GM19023 (cell line): ENCODE results near the gene SLC35E1.
A peak's percentile ranks its signal among the peaks of the same experiment; 100 is the strongest.

ENCODE experiments used
- ATAC-seq: cut with Tn5 transposase; IDR thresholded peaks from one replicate; pipeline ENCODE4 v1.9.1; 2021; ENCODE audit warnings: mild to moderate bottlenecking, moderate library complexity; ENCODE audit not compliant: unreplicated experiment

The SLC35E1 gene

GRCh38 chr19:16599655-16600346 is 27.6 kb upstream of the SLC35E1 start:
- ATAC-seq, result no peak

GRCh38 chr19:16598848-16599247 is 26.6 kb upstream of the SLC35E1 start:
- ATAC-seq, result no peak

- no peak for ATAC-seq
Observed at GRCh38 chr19:16596399-16596798, 24.2 kb upstream of the SLC35E1 start.

GRCh38 chr19:16595097-16595496 is 22.9 kb upstream of the SLC35E1 start:
- ATAC-seq, result no peak

- ATAC-seq, result no peak
Observed at GRCh38 chr19:16594681-16595091, 22.5 kb upstream of the SLC35E1 start.

- ATAC-seq, result no peak
Observed at GRCh38 chr19:16594131-16594586, 21.9 kb upstream of the SLC35E1 start.

GRCh38 chr19:16593181-16593580 is 21.0 kb upstream of the SLC35E1 start:
- ATAC-seq, result no peak

- ATAC-seq, result no peak
Observed at GRCh38 chr19:16591803-16592556, 19.8 kb upstream of the SLC35E1 start.

GRCh38 chr19:16590876-16591802 is 18.9 kb upstream of the SLC35E1 start:
- ATAC-seq, result no peak

- no peak for ATAC-seq
Observed at GRCh38 chr19:16589917-16590316, 17.7 kb upstream of the SLC35E1 start.

GRCh38 chr19:16588824-16589577 is 16.8 kb upstream of the SLC35E1 start:
- ATAC-seq, result peak; percentile 7

- ATAC-seq, result peak; percentile 40
Observed at GRCh38 chr19:16587833-16588823, 15.9 kb upstream of the SLC35E1 start.

GRCh38 chr19:16586991-16587832 is 15.0 kb upstream of the SLC35E1 start:
- ATAC-seq, result no peak

GRCh38 chr19:16586477-16586871 is 14.3 kb upstream of the SLC35E1 start:
- no peak for ATAC-seq

GRCh38 chr19:16585808-16586476 is 13.7 kb upstream of the SLC35E1 start:
- ATAC-seq, result peak; percentile 25

- ATAC-seq, result no peak
Observed at GRCh38 chr19:16585094-16585801, 13.0 kb upstream of the SLC35E1 start.
